Heart left ventricle (tissue), 16 donors: ENCODE data around the gene RERGL. TPM values are rescaled to one million over a fixed set of nuclear protein-coding genes. Genes with fewer than 3 reads are reported as not detected.

Source experiments
- ATAC-seq, 4 donors: fragments of 200-7000 bp; cut with Tn5 transposase; one replicate each; pipeline ENCODE4 v1.9.1; 2020 to 2022; ENCODE audit warnings: moderate library complexity in 4 of 4, mild to moderate bottlenecking in 3 of 4, moderate number of reproducible peaks in 1 of 4
- DNase-seq, 5 donors: peaks; one replicate each; pipeline ENCODE4 v3.0.0-alpha.2; 2020
- H3K27ac ChIP-seq, 12 donors: fragments of 200-600 bp; sonication (generic) in 4 of 12; one replicate each; pipeline versions ENCODE4 v1.5.0 to v1.8.0; 2016 to 2022; ENCODE audit warnings: mild to moderate bottlenecking in 2 of 12
- H3K27me3 ChIP-seq, 9 donors: fragments of 200-600 bp; sonication (generic) in 2 of 9; one replicate each; pipeline versions ENCODE4 v1.5.1 to v1.8.0; 2016 to 2022; ENCODE audit warnings: mild to moderate bottlenecking in 3 of 9
- H3K36me3 ChIP-seq, 9 donors: fragments of 200-600 bp; sonication (generic) in 2 of 9; one replicate each; pipeline versions ENCODE4 v1.5.0 to v1.8.0; 2018 to 2022; ENCODE audit warnings: mild to moderate bottlenecking in 2 of 9
- H3K4me1 ChIP-seq, 12 donors: fragments of 200-600 bp; sonication (generic) in 4 of 12; one replicate each; pipeline versions ENCODE4 v1.5.0 to v1.8.0; 2016 to 2022; ENCODE audit warnings: mild to moderate bottlenecking in 3 of 12
- H3K4me3 ChIP-seq, 12 donors: fragments of 200-600 bp; sonication (generic) in 4 of 12; one replicate each; pipeline versions ENCODE4 v1.5.0 to v1.8.0; 2017 to 2022; ENCODE audit warnings: mild to moderate bottlenecking in 9 of 12, moderate library complexity in 4 of 12
- H3K9me3 ChIP-seq, 12 donors: fragments of 200-600 bp; sonication (generic) in 4 of 12; one replicate each; pipeline versions ENCODE4 v1.5.0 to v1.8.0; 2016 to 2022; ENCODE audit warnings: mild to moderate bottlenecking in 1 of 12
- POLR2A ChIP-seq, 2 donors: fragments of 450-650 bp; IDR thresholded peaks; one replicate each; pipeline ENCODE4 v1.6.1; 2017; ENCODE audit warnings: antibody characterized with exemption in 2 of 2, mild to moderate bottlenecking in 2 of 2, moderate library complexity in 2 of 2
- WGBS, 4 donors: extraction: QIAGEN DNeasy Blood & Tissue Kit in 2 of 4; methylation state at CpG; one replicate each; pipeline versions ENCODE4 v1.1.5 to v1.1.7; 2013 to 2018; 5-methylcytosine and 5-hydroxymethylcytosine counted together
- intact Hi-C, 10 donors: fragments of 100-400 bp; cut with DNase I; formaldehyde crosslinking; loops; one replicate each; pipeline versions ENCODE4 v1.11.1 to v1.14.2; 2022
- polyA plus RNA-seq, 2 donors: library from polyadenylated mRNA; stranded (reverse); fragments of 200-250 nt; gene quantifications; one replicate each; pipeline ENCODE4 v1.2.3, GENCODE V29; 2013
- total RNA-seq, 9 donors: library from RNA; depleted of rRNA in 2 of 9; stranded (reverse); fragments of >200 nt in 2 of 9; fragmentation: NEBNext Ultra II Directional in 3 of 9; extraction: Animal tissue kit (Norgen Biotek cat#: 25700) in 3 of 9; gene quantifications; one replicate each; pipeline versions ENCODE4 v1.1.0 to v1.2.4, GENCODE V29; 2016 to 2023
- TF ChIP-seq, protein P1 (sequence below), 12 donors: fragments of 200-600 bp; sonication (generic) in 4 of 12; IDR thresholded peaks; one replicate each; pipeline versions ENCODE4 v1.5.0 to v1.8.0; 2018 to 2022; ENCODE audit warnings: antibody characterized with exemption in 12 of 12, mild to moderate bottlenecking in 5 of 12
- donor health status: ischemic (EF 13 %, LVEDD 7.1; RV severe dilation, severe dysfunction).
- donor health status: healthy with polysubstance abuse.
- donor health status: DM: no; HTN: yes; CAD: no.
- donor health status: DM: no; HTN: no; CAD: no.
- donor health status: ischemic (EF 25% LVEDD 6.9; RV normal size, moderate dysfunction).
- donor health status: ischemic (EF 25% LVEDD 5.7; RV mildly dilated, moderate dysfunction).
- donor health status: healthy.
- donor health status: DM: yes; HTN: yes; CAD: no.
- donor health status: ischemic (EF 35%, LVEDD 5.7; RV mildly dilated, moderate dysfunction).
- donor health status: nonischemic (EF 11% LVEDD 7.7; RV severe dilation, severe dysfunction).
- donor health status: DM: yes; HTN: yes; CAD: no.
- donor health status: PGD.
- donor health status: ischemic (EF 29% LVEDD 5.4; RV normal size, mild dysfunction).
- donor health status: nonischemic (EF 23%, LVEDD 6.1; RV moderate dilation, normal function).

RERGL gene
- total and polyA plus RNA-seq, 11 donors = 0.52 to 5.6 (median 1.8) TPM

- Histone ChIP-seq H3K4me3 (no peak overlapping the region), H3K4me1 (no peaks in the 10 kb centered on the region), H3K27ac (no peak overlapping the region), H3K36me3 (no peaks in the 10 kb centered on the region), H3K27me3 (no peaks in the 10 kb centered on the region), H3K9me3 (no peaks in the 10 kb centered on the region)
- DNase-seq = no peak
- no peak for ATAC-seq
- intact Hi-C loops = no loop called here
- WGBS, 4 donors = 89 to 95% (median 91%) methylated on average over 2 of the region's 2 CpGs
- TF ChIP-seq POLR2A (IDR thresholded peaks at IDR 0.05) = no peak
- TF ChIP-seq, protein P1, sequence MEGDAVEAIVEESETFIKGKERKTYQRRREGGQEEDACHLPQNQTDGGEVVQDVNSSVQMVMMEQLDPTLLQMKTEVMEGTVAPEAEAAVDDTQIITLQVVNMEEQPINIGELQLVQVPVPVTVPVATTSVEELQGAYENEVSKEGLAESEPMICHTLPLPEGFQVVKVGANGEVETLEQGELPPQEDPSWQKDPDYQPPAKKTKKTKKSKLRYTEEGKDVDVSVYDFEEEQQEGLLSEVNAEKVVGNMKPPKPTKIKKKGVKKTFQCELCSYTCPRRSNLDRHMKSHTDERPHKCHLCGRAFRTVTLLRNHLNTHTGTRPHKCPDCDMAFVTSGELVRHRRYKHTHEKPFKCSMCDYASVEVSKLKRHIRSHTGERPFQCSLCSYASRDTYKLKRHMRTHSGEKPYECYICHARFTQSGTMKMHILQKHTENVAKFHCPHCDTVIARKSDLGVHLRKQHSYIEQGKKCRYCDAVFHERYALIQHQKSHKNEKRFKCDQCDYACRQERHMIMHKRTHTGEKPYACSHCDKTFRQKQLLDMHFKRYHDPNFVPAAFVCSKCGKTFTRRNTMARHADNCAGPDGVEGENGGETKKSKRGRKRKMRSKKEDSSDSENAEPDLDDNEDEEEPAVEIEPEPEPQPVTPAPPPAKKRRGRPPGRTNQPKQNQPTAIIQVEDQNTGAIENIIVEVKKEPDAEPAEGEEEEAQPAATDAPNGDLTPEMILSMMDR (IDR thresholded peaks at IDR 0.05) = no peak
Observed at GRCh38 chr12:18103624-18104023, 13.6 kb upstream of the RERGL start.

DNA sequence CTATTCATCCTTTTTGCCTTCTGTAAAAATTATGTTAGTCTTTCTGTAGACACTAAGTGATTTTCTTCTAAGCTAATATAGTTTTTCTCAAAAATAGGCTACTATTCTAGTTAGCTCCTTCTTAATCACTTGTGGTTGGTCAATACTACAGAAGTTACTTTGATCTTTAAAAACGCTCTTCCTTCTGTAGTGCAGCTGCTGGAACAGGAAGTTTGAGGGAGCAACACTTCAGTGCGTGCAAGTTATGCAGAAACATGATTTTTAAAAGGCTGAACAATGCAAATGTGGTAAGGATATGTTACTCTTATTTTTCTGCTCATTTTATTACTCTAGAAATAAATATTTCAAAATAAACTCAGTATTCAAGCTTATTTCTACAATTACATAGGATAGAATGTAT is 11.1 kb upstream of the RERGL start:
- no peaks in the 10 kb centered on the region for H3K4me1 ChIP-seq
- WGBS, 4 donors = 37 to 57% (median 43%) methylated on average over 2 of the region's 2 CpGs
- ATAC-seq (no peak), DNase-seq (no peak)
- no peaks in the 10 kb centered on the region for H3K9me3 ChIP-seq
- H3K27ac ChIP-seq = no peak overlapping the region
- intact Hi-C loops = no loop called here
- TF ChIP-seq, protein P1 (IDR thresholded peaks at IDR 0.05) = no peak
- no peak for TF ChIP-seq POLR2A (IDR thresholded peaks at IDR 0.05)
- no peaks in the 10 kb centered on the region for H3K36me3 ChIP-seq
- no peak overlapping the region for H3K4me3 ChIP-seq
- no peaks in the 10 kb centered on the region for H3K27me3 ChIP-seq

DNA sequence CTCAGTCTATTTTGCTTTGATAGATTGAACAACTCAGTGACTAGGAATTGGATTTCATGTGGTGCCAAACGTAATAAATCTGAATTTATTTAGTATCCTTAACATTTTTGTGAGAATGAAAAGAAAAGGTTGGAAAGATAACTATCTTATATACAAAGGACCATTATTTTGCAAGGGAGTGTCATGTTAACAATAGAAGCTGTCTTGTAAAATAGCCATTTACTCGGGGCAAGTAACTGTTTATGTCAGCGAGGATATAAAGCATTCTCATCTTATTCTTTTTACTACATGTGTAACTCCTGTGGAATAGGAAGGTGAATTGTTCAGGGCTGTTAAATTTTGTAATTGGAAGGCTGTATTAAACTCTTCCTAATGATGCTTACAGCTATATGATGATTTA is 5.9 kb downstream of the RERGL start:
- intact Hi-C loops = no loop called here
- no peak for TF ChIP-seq POLR2A (IDR thresholded peaks at IDR 0.05)
- TF ChIP-seq, protein P1 (IDR thresholded peaks at IDR 0.05) = no peak
- 66 to 74% (median 68%) methylated on average over 3 of the region's 3 CpGs for WGBS, 4 donors

GRCh38 chr12:18079541-18080246 is 10.3 kb downstream of the RERGL start:
- Histone ChIP-seq H3K4me3 (no peak overlapping the region), H3K9me3 (peaks cover 0 to 4% (median 0%) of the 10 kb centered on the region in 12 donors), H3K27ac (no peak overlapping the region), H3K27me3 (no peaks in the 10 kb centered on the region), H3K4me1 (no peaks in the 10 kb centered on the region), H3K36me3 (no peaks in the 10 kb centered on the region)
- no peak for ATAC-seq
- WGBS, 4 donors = 56 to 61% (median 58%) methylated on average over 7 of the region's 7 CpGs
- intact Hi-C loops = no loop called here
- TF ChIP-seq POLR2A (IDR thresholded peaks at IDR 0.05) = no peak
- TF ChIP-seq, protein P1 (IDR thresholded peaks at IDR 0.05) = no peak
- DNase-seq = no peak

More for the DNA sequence above, 5.9 kb downstream of the RERGL start:
- no peaks in the 10 kb centered on the region for H3K27me3 ChIP-seq
- no peaks in the 10 kb centered on the region for H3K4me1 ChIP-seq
- no peak overlapping the region for H3K27ac ChIP-seq
- H3K4me3 ChIP-seq = no peak overlapping the region
- peaks cover 0 to 4% (median 0%) of the 10 kb centered on the region in 12 donors for H3K9me3 ChIP-seq
- no peaks in the 10 kb centered on the region for H3K36me3 ChIP-seq
- DNase-seq (no peak), ATAC-seq (no peak)
